GM18951 (cell line): ENCODE data around the gene VPS4B.

Source experiments
- POLR2A ChIP-seq: IDR thresholded peaks from 4 replicates; pipeline ENCODE4 v1.6.1; 2011; ENCODE audit warnings: mild to moderate bottlenecking; ENCODE audit not compliant: insufficient read length, insufficient read depth; ENCODE audit errors: extremely low read depth
- in situ Hi-C: fragments of 300-500 bp; cut with MboI; formaldehyde crosslinking; loops from one replicate; pipeline ENCODE4 v1.12.0; 2022; ENCODE audit warnings: low sequenced_read_pairs, mixed read lengths, inconsistent platforms; ENCODE audit not compliant: unreplicated experiment

Gene VPS4B

DNA sequence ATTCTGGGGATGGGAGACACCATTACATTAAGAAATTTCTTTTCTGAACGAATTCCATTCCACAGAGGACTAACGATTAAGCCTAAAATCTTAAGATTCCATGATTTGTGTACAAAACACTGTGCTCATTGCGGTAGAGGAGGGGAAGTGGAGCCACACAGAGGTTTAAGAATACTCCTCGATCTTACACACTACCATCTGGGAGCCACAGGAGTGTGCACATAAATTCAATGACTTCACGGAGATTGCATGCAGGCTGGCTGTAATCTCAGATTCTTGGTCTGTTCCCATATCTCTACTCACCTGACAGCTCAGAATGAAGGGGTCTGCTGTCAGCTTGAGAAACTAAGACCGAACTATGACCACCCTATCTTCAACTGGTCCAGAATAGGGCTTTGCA lies 762 bp downstream of the VPS4B start:
- in situ Hi-C loops = loop anchor here (10.0 kb wide), 1 partner anchor 407 kb away; no protein-coding TSS in a partner anchor

DNA sequence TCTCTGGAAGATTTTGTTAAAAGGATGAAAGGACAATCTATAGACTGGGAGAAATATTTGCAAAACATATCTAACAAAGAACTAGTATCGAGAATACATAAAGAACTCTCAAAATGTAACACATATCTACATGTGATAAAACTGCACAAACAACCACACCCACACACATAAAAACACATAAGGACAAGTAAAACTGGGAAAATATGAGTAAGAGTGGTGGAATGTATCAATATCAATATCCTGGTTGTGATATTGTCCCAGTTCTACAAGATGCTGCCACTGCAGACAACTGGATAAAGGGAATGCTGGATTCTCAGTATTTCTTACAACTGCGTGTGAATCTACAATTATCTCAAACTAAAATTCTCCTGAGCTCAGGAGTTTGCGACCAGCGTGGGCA lies 9.3 kb downstream of the VPS4B start:
- in situ Hi-C loops = no loop called here
- TF ChIP-seq POLR2A = no peak

More for the DNA sequence above, 762 bp downstream of the VPS4B start:
- TF ChIP-seq POLR2A = no peak

GRCh38 chr18:63410792-63411191 lies 11.5 kb downstream of the VPS4B start:
- no peak for TF ChIP-seq POLR2A
- in situ Hi-C loops = no loop called here

DNA sequence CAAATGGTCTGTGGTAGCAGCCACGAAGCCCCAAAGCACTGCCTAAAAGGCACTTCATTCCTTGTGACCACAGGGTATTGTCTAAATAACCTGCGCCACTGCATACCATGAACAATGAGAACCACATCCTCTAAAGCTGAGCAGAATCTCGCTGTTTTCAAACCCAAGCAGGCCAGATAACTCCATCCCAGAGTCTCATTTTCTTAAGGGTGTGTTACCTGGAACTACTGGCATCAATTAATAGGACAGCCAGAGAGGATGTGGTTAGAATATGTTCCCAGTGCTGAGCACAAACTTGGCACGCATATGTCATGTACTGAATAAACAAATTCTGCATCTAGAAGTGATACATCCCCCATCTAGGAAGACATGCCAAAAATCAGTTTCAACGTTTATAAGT lies 13.0 kb downstream of the VPS4B start:
- in situ Hi-C loops = no loop called here
- no peak for TF ChIP-seq POLR2A

DNA sequence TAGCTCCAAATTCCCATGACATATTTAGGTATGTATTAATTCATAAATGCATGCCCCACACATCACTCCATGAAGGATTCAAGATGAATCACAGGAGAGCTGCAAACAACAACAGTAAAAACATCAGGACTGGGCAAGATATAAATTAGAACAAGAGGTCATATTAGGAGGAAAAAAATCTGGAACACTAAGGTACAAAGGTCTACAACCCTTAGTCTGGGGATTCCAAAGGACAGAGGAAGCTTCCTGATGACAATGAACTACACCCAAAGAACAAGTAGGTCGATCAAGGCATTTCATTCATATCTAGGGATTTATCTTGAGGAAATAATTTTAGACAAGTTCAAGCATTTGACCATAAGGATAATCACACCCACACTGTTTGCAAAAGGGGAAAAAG lies 14.5 kb downstream of the VPS4B start:
- in situ Hi-C loops = no loop called here
- no peak for TF ChIP-seq POLR2A

GRCh38 chr18:63405986-63406385 lies 16.3 kb downstream of the VPS4B start:
- in situ Hi-C loops = no loop called here
- no peak for TF ChIP-seq POLR2A

DNA sequence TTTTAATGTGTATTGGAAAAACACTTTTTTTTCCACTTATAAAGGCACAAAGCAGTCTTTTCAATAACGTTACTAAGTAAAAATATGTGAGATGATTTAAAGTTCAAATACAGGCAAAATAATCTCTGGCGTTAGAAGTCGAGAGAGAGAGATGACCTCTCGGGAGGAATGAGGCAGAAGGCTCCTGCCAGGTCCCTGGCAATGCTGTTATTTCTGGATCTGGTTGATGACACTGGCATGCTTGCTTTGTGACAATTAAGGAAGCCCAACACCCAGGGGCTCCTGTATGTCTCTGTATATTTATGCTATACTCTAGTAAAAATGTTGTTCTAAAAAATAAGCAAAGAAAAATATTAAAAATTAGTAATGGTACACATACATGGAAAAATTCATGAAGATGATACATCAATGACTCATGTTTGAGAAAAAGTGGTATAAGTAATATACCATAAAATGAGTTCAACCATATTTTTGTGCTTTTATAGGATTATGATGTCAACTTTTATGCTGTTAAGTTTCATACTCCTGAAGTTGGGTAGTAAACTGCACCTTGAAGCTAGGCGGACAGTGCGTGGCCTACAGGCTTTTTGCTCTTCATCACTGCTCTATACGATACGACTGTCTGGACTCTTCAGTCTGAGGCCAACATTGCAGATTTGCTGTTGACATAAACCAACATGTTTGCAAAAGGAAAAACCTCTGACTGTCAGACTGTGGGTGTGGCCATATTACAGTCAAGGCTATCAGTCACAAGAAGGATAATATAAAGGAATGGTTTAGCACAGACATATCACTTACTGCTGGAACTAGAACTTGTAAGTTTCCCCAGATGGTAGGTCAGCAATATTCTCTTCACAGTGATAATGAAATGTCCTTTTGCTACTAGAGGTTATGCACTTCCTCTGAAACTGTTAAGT lies 19.8 kb downstream of the VPS4B start:
- in situ Hi-C loops = no loop called here
- TF ChIP-seq POLR2A = no peak

GRCh38 chr18:63399300-63399699 lies 23.0 kb downstream of the VPS4B start:
- TF ChIP-seq POLR2A = no peak
- in situ Hi-C loops = no loop called here

DNA sequence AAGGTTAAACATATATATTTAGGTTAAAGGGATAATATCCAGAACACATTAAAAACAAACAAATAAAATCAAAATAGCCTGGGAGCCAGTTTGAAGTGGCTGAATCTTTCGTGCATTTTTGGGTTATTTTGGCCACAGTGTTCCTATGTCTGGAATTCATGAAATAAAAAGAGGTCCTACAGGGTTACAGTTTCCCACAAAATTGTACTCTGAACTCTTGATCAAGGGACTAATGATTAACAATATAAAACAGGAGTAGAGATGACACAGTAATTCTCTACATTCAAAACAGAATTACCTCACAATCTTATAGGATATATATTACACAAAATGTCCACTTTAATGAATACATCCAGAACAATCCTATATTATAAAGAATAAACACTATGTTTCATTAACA lies 24.9 kb downstream of the VPS4B start:
- TF ChIP-seq POLR2A = no peak
- in situ Hi-C loops = no loop called here

DNA sequence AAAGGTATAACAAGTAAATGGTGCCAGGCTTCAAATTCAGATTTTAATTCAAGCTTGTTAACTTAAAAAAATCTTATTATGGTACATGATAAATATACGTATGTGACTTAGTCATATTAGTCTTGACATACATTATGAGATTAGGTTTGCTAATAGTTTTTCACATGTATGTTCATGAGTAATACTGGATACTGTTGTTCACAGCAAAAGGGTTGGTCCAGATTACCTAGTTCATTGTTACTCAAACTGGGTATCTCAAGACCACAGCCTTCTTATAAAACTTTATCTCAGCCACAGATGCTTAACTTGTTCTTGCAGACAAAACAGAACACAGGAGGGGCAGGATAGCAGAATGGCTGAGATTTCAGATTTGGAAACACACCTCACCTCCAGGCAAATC lies 26.8 kb downstream of the VPS4B start:
- in situ Hi-C loops = no loop called here
- TF ChIP-seq POLR2A = no peak

DNA sequence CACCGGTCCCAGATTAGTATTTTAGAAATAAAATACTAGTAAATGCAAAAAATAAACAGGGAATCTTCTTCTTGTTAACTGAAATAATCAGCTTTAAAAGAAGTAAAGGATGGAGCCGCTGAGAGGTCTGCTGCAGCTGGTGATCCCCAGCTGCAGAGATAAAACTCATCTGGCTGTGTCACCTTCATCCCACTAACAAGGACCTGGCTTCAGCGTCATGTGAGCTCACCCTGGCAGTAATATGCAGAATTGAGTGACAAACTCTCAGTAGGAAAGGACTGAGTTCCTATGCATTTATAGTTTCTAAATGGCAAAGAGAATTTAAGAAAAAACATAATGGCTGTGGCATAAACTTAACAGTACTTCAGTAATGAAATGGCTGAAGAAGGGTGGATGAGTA lies 27.3 kb downstream of the VPS4B start:
- in situ Hi-C loops = no loop called here
- TF ChIP-seq POLR2A = no peak

- in situ Hi-C loops = no loop called here
Measured at GRCh38 chr18:63387861-63388260, 34.4 kb downstream of the VPS4B start.

GRCh38 chr18:63382843-63383242 lies 39.4 kb downstream of the VPS4B start:
- in situ Hi-C loops = no loop called here
- TF ChIP-seq POLR2A = no peak

More at GRCh38 chr18:63387861-63388260, 34.4 kb downstream of the VPS4B start:
- TF ChIP-seq POLR2A = no peak

DNA sequence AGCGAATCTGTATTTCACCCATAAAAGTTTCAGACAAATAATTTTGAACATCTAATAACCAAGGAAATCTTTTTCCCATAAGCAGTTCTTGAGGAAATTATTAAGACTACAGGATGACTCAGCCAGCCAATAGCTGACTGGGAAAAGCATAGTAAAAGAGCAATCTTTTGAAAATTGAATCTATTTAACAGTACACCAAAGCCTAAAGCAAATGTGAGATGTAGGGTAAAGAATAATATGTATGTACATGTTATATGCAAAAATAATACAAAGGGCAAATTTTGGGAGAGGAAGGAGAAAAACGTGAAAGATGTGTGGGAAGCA lies 42.7 kb downstream of the VPS4B start:
- TF ChIP-seq POLR2A = no peak

More for the DNA sequence above, 42.7 kb downstream of the VPS4B start:
- in situ Hi-C loops = no loop called here
